ENCODE results near the gene STK32B. TPM values are rescaled to one million over a fixed set of nuclear protein-coding genes. Genes with fewer than 3 reads are reported as not detected.

Gene STK32B
- total and polyA plus RNA-seq, 2 of the 8 experiments (the other 6 are each of a cell fraction or from before 2014, with no cell fraction given) = 2.3 to 2.5 TPM

DNA sequence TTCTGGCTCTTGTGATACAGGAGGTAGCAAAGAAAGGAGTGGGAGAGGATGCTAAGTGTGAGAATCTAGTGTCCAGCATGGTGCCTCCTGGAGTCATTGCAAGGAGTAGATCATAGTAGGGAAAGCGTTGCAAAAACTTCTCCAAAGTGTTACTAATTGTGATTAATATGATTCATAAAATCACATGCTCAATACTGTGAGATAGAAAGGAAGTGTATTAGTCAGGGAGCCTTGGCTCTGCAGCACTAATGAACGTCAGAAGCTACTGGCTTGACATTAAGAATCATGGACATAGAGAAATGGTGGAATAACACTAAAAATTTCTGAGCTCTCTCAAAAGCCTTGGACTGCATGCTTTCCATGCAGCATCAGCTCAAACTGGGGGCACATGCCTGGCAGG is 358.0 kb downstream of the STK32B start:
- no peaks in the 10 kb centered on the region for H3K36me3 ChIP-seq (ENCODE audit: control insufficient read depth in 2 of 4, insufficient read depth in 4 of 4, low read length in 3 of 4)
- no peak overlapping the region for H3K9ac ChIP-seq (replicated peaks in 1 of 4; ENCODE audit: extremely low read depth in 1 of 4, low read depth in 3 of 4, low read length in 3 of 4)
- H3K4me1 ChIP-seq (replicated peaks in 1 of 4; ENCODE audit: control insufficient read depth in 3 of 4, insufficient read depth in 4 of 4, low read length in 3 of 4) = no peaks in the 10 kb centered on the region
- H3K14ac ChIP-seq (ENCODE audit: insufficient read length) = no peak overlapping the region
- no peak overlapping the region for H3K4ac ChIP-seq (replicated peaks; ENCODE audit: insufficient read length, low read depth, low read length)
- no peaks in the 10 kb centered on the region for H3K27me3 ChIP-seq (replicated peaks in 1 of 4; ENCODE audit: control insufficient read depth in 3 of 4, extremely low read depth in 1 of 4, insufficient read depth in 3 of 4, low read length in 3 of 4)
- no peak overlapping the region for H3K23ac ChIP-seq (ENCODE audit: insufficient read length)
- no peaks in the 10 kb centered on the region for H3K79me1 ChIP-seq (ENCODE audit: low read depth, low read length)
- no peak overlapping the region for H2BK20ac ChIP-seq (ENCODE audit: low read length)
- H4K20me1 ChIP-seq (replicated peaks in 1 of 2; ENCODE audit: control insufficient read depth in 1 of 2, insufficient read depth in 2 of 2, low read length in 2 of 2) = no peaks in the 10 kb centered on the region
- H3K9me3 ChIP-seq (ENCODE audit: insufficient read depth in 2 of 2, low read depth in 1 of 2, low read length in 1 of 2) = peaks cover 17% of the 10 kb centered on the region in 2 experiments; a peak in 3 of 4 replicates
- CTCF ChIA-PET (ENCODE audit: partially characterized antibody) = interaction anchor here (0.6 to 5.1 kb wide), 10 partner anchors 11 to 418 kb away, joined by 3 to 44 read pairs (median 4); no protein-coding TSS in a partner anchor
- no peak overlapping the region for H2AFZ ChIP-seq (ENCODE audit: low read length)
- H3K4me3 ChIP-seq (ENCODE audit: extremely low read depth in 1 of 4, insufficient read depth in 2 of 4, low read depth in 3 of 4, low read length in 4 of 4) = no peak overlapping the region
- no peak overlapping the region for H4K5ac ChIP-seq (ENCODE audit: insufficient read length, low read depth, low read length)
- no peak overlapping the region for H2AK5ac ChIP-seq (ENCODE audit: low read depth, low read length)
- no peaks in the 10 kb centered on the region for H3K23me2 ChIP-seq (ENCODE audit: low read depth, low read length)
- no peak overlapping the region for H3K56ac ChIP-seq (replicated peaks; ENCODE audit: insufficient read length, low read depth, low read length)
- no peak overlapping the region for H4K91ac ChIP-seq (replicated peaks; ENCODE audit: insufficient read length, low read length)
- H2BK15ac ChIP-seq (ENCODE audit: low read length) = no peak overlapping the region
- no peak for FAIRE-seq
- no peak overlapping the region for H2BK12ac ChIP-seq (ENCODE audit: low read depth, low read length)
- POLR2A ChIA-PET (ENCODE audit: partially characterized antibody) = no interaction called here
- H3K27ac ChIP-seq (ENCODE audit: low read depth, low read length) = no peak overlapping the region
- no peak overlapping the region for H2BK5ac ChIP-seq (ENCODE audit: low read depth, low read length)
- no peak overlapping the region for H3K4me2 ChIP-seq (ENCODE audit: insufficient read depth in 1 of 2, low read depth in 2 of 2, low read length in 2 of 2)
- WGBS, 2 experiments (ENCODE audit: extremely low coverage in 1 of 2, insufficient coverage in 1 of 2, insufficient read length in 1 of 2, insufficient replicate concordance in 2 of 2, low coverage in 1 of 2, low lambda C conversion rate in 2 of 2, missing lambda C conversion rate in 1 of 2) = 81% methylated on average over 2 of the region's 2 CpGs; no CpG with 5 or more reads in 1 of the 2 experiments
- no peak overlapping the region for H2BK120ac ChIP-seq (replicated peaks; ENCODE audit: low read depth, low read length)
- no peak for DNase-seq (ENCODE audit: low read depth in 1 of 2, low spot score in 2 of 2)
- no peak overlapping the region for H3K18ac ChIP-seq (ENCODE audit: extremely low read depth, low read length)
- H4K8ac ChIP-seq (ENCODE audit: extremely low read depth, insufficient read depth, low read length) = no peak overlapping the region
- H3K79me2 ChIP-seq (ENCODE audit: control insufficient read depth in 1 of 2, insufficient read depth in 2 of 2, low read length in 2 of 2) = no peaks in the 10 kb centered on the region
- TF ChIP-seq ASH2L (IDR thresholded peaks at IDR 0.05; ENCODE audit: low read length) (no peak), CBX5 (IDR thresholded peaks at IDR 0.05; ENCODE audit: low read depth, low read length) (no peak), KDM5A (IDR thresholded peaks at IDR 0.05; ENCODE audit: low read length) (no peak), EGR1 (IDR thresholded peaks at IDR 0.05; ENCODE audit: borderline replicate concordance, low read depth, low read length) (no peak), GABPA (IDR thresholded peaks at IDR 0.05; ENCODE audit: borderline replicate concordance, insufficient read depth, low read length) (no peak)
- TF ChIP-seq, protein P1, sequence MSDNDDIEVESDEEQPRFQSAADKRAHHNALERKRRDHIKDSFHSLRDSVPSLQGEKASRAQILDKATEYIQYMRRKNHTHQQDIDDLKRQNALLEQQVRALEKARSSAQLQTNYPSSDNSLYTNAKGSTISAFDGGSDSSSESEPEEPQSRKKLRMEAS (IDR thresholded peaks at IDR 0.05) = no peak

Data from H1 (cell line).